Thymus (tissue), 11 donors: ENCODE measurements around the gene MND1. TPM values are rescaled to one million over a fixed set of nuclear protein-coding genes. Genes with fewer than 3 reads are reported as not detected.

Source experiments
- DNase-seq, 9 donors: peaks; one replicate each; pipeline ENCODE4 v3.0.0-alpha.2; 2013; ENCODE audit warnings: low spot score in 9 of 9, low read depth in 6 of 9, missing footprints in 1 of 9
- H3K27ac ChIP-seq, 2 donors: one replicate each; pipeline ENCODE4 v1.5.1; 2013; ENCODE audit warnings: control low read depth in 1 of 2, low read depth in 1 of 2, low read length in 1 of 2, mild to moderate bottlenecking in 1 of 2, moderate library complexity in 1 of 2
- H3K27me3 ChIP-seq, 2 donors: one replicate each; pipeline ENCODE4 v1.5.1; 2013; ENCODE audit warnings: low read length in 1 of 2; ENCODE audit not compliant: control insufficient read depth in 2 of 2, insufficient read depth in 1 of 2
- H3K36me3 ChIP-seq, 2 donors: one replicate each; pipeline ENCODE4 v1.5.1; 2013; ENCODE audit warnings: low read length in 1 of 2, mild to moderate bottlenecking in 1 of 2, moderate library complexity in 1 of 2; ENCODE audit not compliant: control insufficient read depth in 2 of 2, insufficient read depth in 2 of 2
- H3K4me1 ChIP-seq, 2 donors: one replicate each; pipeline ENCODE4 v1.5.1; 2013; ENCODE audit warnings: low read length in 2 of 2; ENCODE audit not compliant: control insufficient read depth in 2 of 2, insufficient read depth in 2 of 2
- H3K4me3 ChIP-seq, 2 donors: one replicate each; pipeline ENCODE4 v1.5.1; 2013; ENCODE audit warnings: low read length in 2 of 2, control low read depth in 1 of 2, mild to moderate bottlenecking in 1 of 2
- H3K9me3 ChIP-seq, 2 donors: one replicate each; pipeline ENCODE4 v1.5.1; 2013; ENCODE audit warnings: low read length in 1 of 2, mild to moderate bottlenecking in 1 of 2; ENCODE audit not compliant: control insufficient read depth in 2 of 2, insufficient read depth in 1 of 2
- WGBS: extraction: QIAGEN DNeasy Blood & Tissue Kit; methylation state at CpG from one replicate; pipeline ENCODE4 v1.1.7; 2013; 5-methylcytosine and 5-hydroxymethylcytosine counted together
- polyA plus RNA-seq: library from polyadenylated mRNA; stranded (reverse); fragments of 200-250 nt; gene quantifications from one replicate; pipeline ENCODE4 v1.2.3, GENCODE V29; 2013
- total RNA-seq: library from RNA; stranded (reverse); fragments of 120-200 nt; gene quantifications from one replicate; pipeline ENCODE4 v1.2.4, GENCODE V29; 2013
- donor health status: healthy.

Gene MND1
- total and polyA plus RNA-seq, 2 donors = 13.2 to 32.7 TPM

- no peaks in the 10 kb centered on the region for H3K27me3 ChIP-seq
- 89% methylated on average over 6 of the region's 6 CpGs for WGBS
- DNase-seq = no peak
- H3K9me3 ChIP-seq = no peaks in the 10 kb centered on the region
- no peaks in the 10 kb centered on the region for H3K36me3 ChIP-seq
- H3K4me3 ChIP-seq = no peak overlapping the region
- H3K27ac ChIP-seq = no peak overlapping the region
- no peaks in the 10 kb centered on the region for H3K4me1 ChIP-seq
Measured at GRCh38 chr4:153322791-153323190, 21.7 kb upstream of the MND1 start.

GRCh38 chr4:153324046-153324445, 20.4 kb upstream of the MND1 start:
- Histone ChIP-seq H3K9me3 (no peaks in the 10 kb centered on the region), H3K36me3 (no peaks in the 10 kb centered on the region), H3K4me1 (no peaks in the 10 kb centered on the region), H3K4me3 (no peak overlapping the region), H3K27ac (no peak overlapping the region), H3K27me3 (no peaks in the 10 kb centered on the region)
- WGBS = 97% methylated on average over 3 of the region's 3 CpGs
- DNase-seq = no peak

GRCh38 chr4:153325558-153325957, 18.9 kb upstream of the MND1 start:
- no peak for DNase-seq

DNA sequence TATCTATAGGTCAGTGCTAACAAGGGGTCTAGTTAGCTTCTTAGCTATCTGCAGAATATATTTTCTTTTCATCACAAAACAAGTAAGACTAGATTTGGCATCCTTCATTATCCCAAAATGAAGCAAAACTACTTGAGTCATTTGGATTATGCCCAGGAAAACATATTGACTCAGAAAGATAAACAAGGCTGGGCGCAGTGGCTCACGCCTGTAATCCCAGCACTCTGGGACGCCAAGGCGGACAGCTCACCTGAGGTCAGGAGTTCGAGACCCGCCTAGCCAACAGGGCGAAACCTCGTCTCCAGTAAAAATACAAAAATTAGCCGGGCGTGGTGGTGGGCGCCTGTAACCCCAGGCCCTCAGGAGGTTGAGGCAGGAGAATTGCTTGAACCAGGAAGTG, 18.0 kb upstream of the MND1 start:
- WGBS = 99% methylated on average over 11 of the region's 11 CpGs
- Histone ChIP-seq H3K9me3 (no peaks in the 10 kb centered on the region), H3K27ac (no peak overlapping the region), H3K36me3 (no peaks in the 10 kb centered on the region), H3K4me3 (no peak overlapping the region), H3K27me3 (no peaks in the 10 kb centered on the region), H3K4me1 (no peaks in the 10 kb centered on the region)
- no peak for DNase-seq

More at GRCh38 chr4:153325558-153325957, 18.9 kb upstream of the MND1 start:
- Histone ChIP-seq H3K9me3 (no peaks in the 10 kb centered on the region), H3K27me3 (no peaks in the 10 kb centered on the region), H3K27ac (no peak overlapping the region), H3K36me3 (no peaks in the 10 kb centered on the region), H3K4me3 (no peak overlapping the region), H3K4me1 (no peaks in the 10 kb centered on the region)
- WGBS = over 99% methylated on average over 2 of the region's 2 CpGs

DNA sequence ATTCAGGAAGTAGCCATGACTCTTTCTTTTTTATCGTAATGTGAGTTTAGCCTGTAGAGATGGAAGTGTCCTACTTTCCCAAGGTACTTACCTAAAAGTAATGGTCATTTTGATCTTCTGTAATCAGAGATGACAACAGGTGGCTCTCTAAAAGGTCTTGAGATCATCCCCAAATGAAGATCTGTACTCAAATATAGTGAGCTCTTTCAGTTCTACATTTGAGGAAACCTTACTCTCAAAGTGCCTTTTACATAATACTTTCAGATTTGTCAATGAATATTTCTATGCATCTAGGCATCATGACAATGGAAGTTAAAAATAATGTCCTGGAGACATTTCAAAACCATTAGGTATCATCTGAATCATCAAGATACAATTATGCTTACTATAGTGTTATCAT, 17.2 kb upstream of the MND1 start:
- no peaks in the 10 kb centered on the region for H3K4me1 ChIP-seq
- H3K4me3 ChIP-seq = no peak overlapping the region
- whole genome bisulfite sequencing = 76% methylated on average over 1 of the region's 1 CpG
- H3K27me3 ChIP-seq = no peaks in the 10 kb centered on the region
- DNase-seq = no peak
- no peaks in the 10 kb centered on the region for H3K36me3 ChIP-seq
- H3K9me3 ChIP-seq = no peaks in the 10 kb centered on the region
- no peak overlapping the region for H3K27ac ChIP-seq

GRCh38 chr4:153332936-153333335, 11.6 kb upstream of the MND1 start:
- no peaks in the 10 kb centered on the region for H3K4me1 ChIP-seq
- no peaks in the 10 kb centered on the region for H3K27me3 ChIP-seq
- H3K27ac ChIP-seq = no peak overlapping the region
- H3K9me3 ChIP-seq = no peaks in the 10 kb centered on the region
- WGBS = 97% methylated on average over 2 of the region's 2 CpGs
- no peak overlapping the region for H3K4me3 ChIP-seq
- DNase-seq = no peak
- H3K36me3 ChIP-seq = no peaks in the 10 kb centered on the region

DNA sequence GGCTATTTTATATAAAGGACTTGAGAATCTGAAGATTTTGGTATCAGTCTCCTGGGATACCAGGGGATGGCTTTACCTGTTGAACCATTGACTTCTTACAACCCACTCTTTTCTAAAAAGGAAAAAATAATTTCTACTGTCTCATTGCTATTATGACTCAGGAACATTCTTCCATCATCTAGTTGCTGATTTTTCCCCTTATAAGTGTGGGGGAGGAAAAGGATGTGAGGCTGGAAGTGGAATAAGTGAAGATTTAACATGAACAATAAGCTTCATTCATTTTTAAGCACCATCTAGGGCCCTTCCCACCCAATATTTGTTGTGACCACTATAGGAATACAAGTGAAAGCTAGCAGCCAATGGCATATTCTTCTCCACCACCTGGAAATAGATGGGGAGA, 10.6 kb upstream of the MND1 start:
- H3K4me1 ChIP-seq = no peaks in the 10 kb centered on the region
- no peaks in the 10 kb centered on the region for H3K9me3 ChIP-seq

DNA sequence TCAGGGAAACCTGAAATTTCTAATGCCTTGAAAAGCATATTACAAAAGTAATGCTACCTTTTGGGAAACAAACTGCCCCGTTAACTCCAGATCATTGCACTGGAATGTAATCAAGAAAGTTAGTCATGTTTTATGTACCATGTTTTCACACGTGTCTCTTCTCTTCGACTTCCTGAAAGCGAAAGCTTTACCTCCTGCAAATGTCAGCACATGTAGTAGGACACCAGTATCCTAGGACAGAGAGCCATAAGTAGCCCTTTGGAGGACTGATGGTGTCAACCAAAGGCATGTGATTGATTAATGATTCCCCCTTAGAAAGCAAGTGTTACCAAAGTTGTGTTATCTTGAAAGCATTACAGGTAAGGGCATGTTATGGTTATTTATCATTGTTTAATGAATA, 8.8 kb upstream of the MND1 start:
- no peaks in the 10 kb centered on the region for H3K4me1 ChIP-seq
- H3K27me3 ChIP-seq = no peaks in the 10 kb centered on the region
- H3K27ac ChIP-seq = no peak overlapping the region
- no peaks in the 10 kb centered on the region for H3K36me3 ChIP-seq
- no peaks in the 10 kb centered on the region for H3K9me3 ChIP-seq
- DNase-seq = no peak
- no peak overlapping the region for H3K4me3 ChIP-seq
- WGBS = 80% methylated on average over 4 of the region's 4 CpGs

More for the DNA sequence above, 10.6 kb upstream of the MND1 start:
- no peak overlapping the region for H3K27ac ChIP-seq
- H3K36me3 ChIP-seq = no peaks in the 10 kb centered on the region
- no peaks in the 10 kb centered on the region for H3K27me3 ChIP-seq
- no peak overlapping the region for H3K4me3 ChIP-seq
- DNase-seq = no peak

- H3K27me3 ChIP-seq = no peaks in the 10 kb centered on the region
- H3K36me3 ChIP-seq = no peaks in the 10 kb centered on the region
- 99% methylated on average over 4 of the region's 4 CpGs for WGBS
- H3K4me1 ChIP-seq = peaks cover 10 to 12% of the 10 kb centered on the region in 2 donors
- no peak overlapping the region for H3K27ac ChIP-seq
- no peak for DNase-seq
- no peaks in the 10 kb centered on the region for H3K9me3 ChIP-seq
- no peak overlapping the region for H3K4me3 ChIP-seq
Measured at GRCh38 chr4:153337686-153338085, 6.8 kb upstream of the MND1 start.

- WGBS = 31% methylated on average over 5 of the region's 5 CpGs
- peaks cover 16 to 27% of the 10 kb centered on the region in 2 donors for H3K4me1 ChIP-seq
- H3K27me3 ChIP-seq = no peaks in the 10 kb centered on the region
- no peaks in the 10 kb centered on the region for H3K9me3 ChIP-seq
- H3K4me3 ChIP-seq = no peak overlapping the region
- no peaks in the 10 kb centered on the region for H3K36me3 ChIP-seq
- H3K27ac ChIP-seq = no peak overlapping the region
- DNase-seq = peak in 1 of 9 donors; percentile 36
Measured at GRCh38 chr4:153341575-153342090, 2.9 kb upstream of the MND1 start.
